HCT116 (cell line): ENCODE measurements around the gene RPTOR. TPM values are rescaled to one million over a fixed set of nuclear protein-coding genes. Genes with fewer than 3 reads are reported as not detected.
A peak's percentile ranks its signal among the peaks of the same experiment; 100 is the strongest.

ENCODE experiments used
- ATAC-seq: fragments of 200-7000 bp; cut with Tn5 transposase; 2 replicates; pipeline ENCODE4 v1.9.1; 2020; ENCODE audit warnings: mild to moderate bottlenecking, moderate library complexity
- BruUV-seq: library from RNA; stranded (reverse); fragments of 400-500 nt; replicated peaks from 2 replicates; lab custom pipeline; 2021; lab: Mats Ljungman, UMichigan
- CTCF ChIA-PET: fragments of 300-600 bp; sonication (Branson Sonifier 250); formaldehyde crosslinking; loops from one replicate; lab custom pipeline; 2021; ENCODE audit warnings: antibody characterized with exemption; lab: Charles Lee
- POLR2A ChIA-PET: fragments of 300-600, 350-600 bp; sonication (Branson Sonifier 250); formaldehyde crosslinking; loops from one replicate; lab custom pipeline; 2021; ENCODE audit warnings: antibody characterized with exemption; lab: Charles Lee
- RAD21 ChIA-PET, 2 experiments: fragments of 300-600 bp; sonication (Branson Sonifier 250); formaldehyde crosslinking; loops; one replicate each; lab custom pipeline; 2023; ENCODE audit warnings: low total read pairs in 2 of 2; ENCODE audit not compliant: uncharacterized antibody in 2 of 2, unreplicated experiment in 2 of 2, low non-redundant PET in 1 of 2; lab: Charles Lee
- DNase-seq: peaks from one replicate; pipeline ENCODE4 v3.0.0-alpha.2; 2010; ENCODE audit warnings: low read depth, low spot score
- H2AFZ ChIP-seq: fragments of 200-600 bp; shearing (Covaris generic), sonication (generic); 2 replicates; pipeline ENCODE4 v1.6.1; 2017; ENCODE audit warnings: low read depth, mixed run types, mixed read lengths, antibody characterized with exemption, low read length; ENCODE audit not compliant: poor library complexity, severe bottlenecking
- H3K27ac ChIP-seq: 2 replicates; pipeline ENCODE4 v1.5.1; 2012; ENCODE audit warnings: low read depth, low read length
- H3K27me3 ChIP-seq: fragments of 200-600 bp; sonication (generic); 2 replicates; pipeline ENCODE4 v1.6.1; 2016; ENCODE audit warnings: mixed run types, low read length, mixed read lengths; ENCODE audit not compliant: insufficient read depth
- H3K36me3 ChIP-seq, 2 experiments: fragments of 200-500 bp in 1 of 2; fragments of 200-600 bp in 1 of 2; sonication (Bioruptor generic) in 1 of 2; sonication (generic) in 1 of 2; 2 replicates each; pipeline versions ENCODE4 v1.5.1 to v1.6.1; 2014 to 2016; ENCODE audit warnings: low read length in 2 of 2, inconsistent platforms in 1 of 2, mixed read lengths in 1 of 2, mixed run types in 1 of 2; ENCODE audit not compliant: insufficient read depth in 2 of 2, control insufficient read depth in 1 of 2
- H3K4me1 ChIP-seq, 2 experiments: fragments of 200-600 bp in 1 of 2; sonication (generic) in 1 of 2; 2 replicates each; pipeline versions ENCODE4 v1.5.1 to v1.6.1; 2012 to 2017; ENCODE audit warnings: low read length in 2 of 2, inconsistent platforms in 1 of 2, mild to moderate bottlenecking in 1 of 2, mixed read lengths in 1 of 2, mixed run types in 1 of 2, moderate library complexity in 1 of 2; ENCODE audit not compliant: insufficient read depth in 2 of 2, control insufficient read depth in 1 of 2
- H3K4me2 ChIP-seq: fragments of 200-600 bp; sonication (generic); 2 replicates; pipeline ENCODE4 v1.6.1; 2017; ENCODE audit warnings: mixed run types, low read length, mixed read lengths
- H3K4me3 ChIP-seq, 2 experiments: fragments of 200-600 bp in 1 of 2; sonication (generic) in 1 of 2; replicated peaks in 1 of 2; 2 replicates each; pipeline ENCODE4 v1.5.1; 2011 to 2016; ENCODE audit warnings: low read length in 2 of 2, control low read depth in 1 of 2, low read depth in 1 of 2, mild to moderate bottlenecking in 1 of 2, mixed read lengths in 1 of 2, mixed run types in 1 of 2
- H3K79me2 ChIP-seq: fragments of 200-600 bp; sonication (generic); 2 replicates; pipeline ENCODE4 v1.6.1; 2017; ENCODE audit warnings: mild to moderate bottlenecking, mixed run types, low read length, moderate library complexity, mixed read lengths; ENCODE audit not compliant: insufficient read depth
- H3K9ac ChIP-seq: fragments of 200-600 bp; sonication (generic); 2 replicates; pipeline ENCODE4 v1.6.1; 2016; ENCODE audit warnings: low read length, mixed read lengths
- H3K9me2 ChIP-seq: fragments of 200-600 bp; sonication (generic), shearing (Covaris generic); 2 replicates; pipeline ENCODE4 v1.6.1; 2017; ENCODE audit warnings: mixed run types, mild to moderate bottlenecking, moderate library complexity; ENCODE audit not compliant: insufficient read depth
- H3K9me3 ChIP-seq, 2 experiments: fragments of 200-500 bp in 1 of 2; fragments of 200-600 bp in 1 of 2; sonication (Bioruptor generic) in 1 of 2; sonication (generic) in 1 of 2; 2 replicates each; pipeline ENCODE4 v1.6.1; 2014 to 2017; ENCODE audit warnings: low read length in 2 of 2, mixed read lengths in 2 of 2, inconsistent platforms in 1 of 2, low read depth in 1 of 2, mild to moderate bottlenecking in 1 of 2, mixed run types in 1 of 2, moderate library complexity in 1 of 2; ENCODE audit not compliant: control insufficient read depth in 1 of 2, insufficient read depth in 1 of 2
- H4K20me1 ChIP-seq: fragments of 200-600 bp; sonication (generic), shearing (Covaris generic); 2 replicates; pipeline ENCODE4 v1.6.1; 2017; ENCODE audit warnings: mixed run types, mild to moderate bottlenecking, moderate library complexity; ENCODE audit not compliant: insufficient read depth
- CBX3 ChIP-seq: IDR thresholded peaks from 2 replicates; pipeline ENCODE4 v1.6.1; 2012; ENCODE audit warnings: low read depth
- CEBPB ChIP-seq: IDR thresholded peaks from 2 replicates; pipeline ENCODE4 v1.6.1; 2012; ENCODE audit warnings: low read depth
- EGR1 ChIP-seq: IDR thresholded peaks from 2 replicates; pipeline ENCODE4 v1.6.1; 2012; ENCODE audit warnings: low read depth
- EZH2 ChIP-seq: fragments of 200-600 bp; sonication (generic); IDR thresholded peaks from 2 replicates; pipeline ENCODE4 v1.6.1; 2017; ENCODE audit warnings: antibody characterized with exemption, mixed run types
- EZH2phosphoT487 ChIP-seq: fragments of 200-600 bp; IDR thresholded peaks from 2 replicates; pipeline ENCODE4 v1.6.1; 2018; ENCODE audit warnings: antibody characterized with exemption, borderline replicate concordance
- FOSL1 ChIP-seq: IDR thresholded peaks from 2 replicates; pipeline ENCODE4 v1.6.1; 2012; ENCODE audit warnings: low read depth
- JUND ChIP-seq: IDR thresholded peaks from 2 replicates; pipeline ENCODE4 v1.6.1; 2012
- RAD21 ChIP-seq: IDR thresholded peaks from 2 replicates; pipeline ENCODE4 v1.6.1; 2012; ENCODE audit warnings: low read depth, mild to moderate bottlenecking
- REST ChIP-seq: IDR thresholded peaks from 2 replicates; pipeline ENCODE4 v1.6.1; 2012; ENCODE audit warnings: low read depth
- SIN3A ChIP-seq: IDR thresholded peaks from 2 replicates; pipeline ENCODE4 v1.6.1; 2012; ENCODE audit warnings: low read depth
- SP1 ChIP-seq: IDR thresholded peaks from 2 replicates; pipeline ENCODE4 v1.6.1; 2012; ENCODE audit warnings: low read depth
- TCF7L2 ChIP-seq: IDR thresholded peaks from 2 replicates; pipeline ENCODE4 v1.7.0; 2011; ENCODE audit warnings: borderline replicate concordance, inconsistent platforms; ENCODE audit not compliant: insufficient read depth, insufficient read length; ENCODE audit errors: extremely low read depth
- YY1 ChIP-seq: IDR thresholded peaks from 2 replicates; pipeline ENCODE4 v1.6.1; 2011; ENCODE audit warnings: low read length, low read depth, moderate library complexity, mild to moderate bottlenecking; ENCODE audit not compliant: insufficient replicate concordance; ENCODE audit errors: extremely low read depth
- ZFX ChIP-seq: fragments of 450-650 bp; IDR thresholded peaks from 2 replicates; pipeline ENCODE4 v1.6.1; 2017
- intact Hi-C: fragments of 100-400 bp; cut with micrococcal nuclease; formaldehyde crosslinking; loops from 2 replicates; pipeline ENCODE4 v1.10.0; 2022
- total RNA-seq: library from RNA; stranded (reverse); gene quantifications from one replicate; pipeline ENCODE4 v1.2.1, GENCODE V29; 2021; ENCODE audit not compliant: unreplicated experiment
- TF ChIP-seq, protein P1 (sequence below), 3 experiments: fragments of 200-600 bp in 1 of 3; sonication (generic) in 1 of 3; IDR thresholded peaks in 2 of 3; conservative IDR thresholded peaks in 1 of 3; 2 replicates each; pipeline ENCODE4 v1.5.1; 2012 to 2017; ENCODE audit warnings: low read depth in 2 of 3, low read length in 2 of 3, antibody characterized with exemption in 1 of 3, borderline replicate concordance in 1 of 3, control low read depth in 1 of 3, mild to moderate bottlenecking in 1 of 3, mixed read lengths in 1 of 3, mixed run types in 1 of 3, moderate library complexity in 1 of 3; ENCODE audit not compliant: insufficient read depth in 1 of 3
- TF ChIP-seq, protein P2 (sequence below): IDR thresholded peaks from 2 replicates; pipeline ENCODE4 v1.6.1; 2012

The RPTOR gene
- total RNA-seq, 1 experiment from 2014 or later: 69.5 TPM

DNA sequence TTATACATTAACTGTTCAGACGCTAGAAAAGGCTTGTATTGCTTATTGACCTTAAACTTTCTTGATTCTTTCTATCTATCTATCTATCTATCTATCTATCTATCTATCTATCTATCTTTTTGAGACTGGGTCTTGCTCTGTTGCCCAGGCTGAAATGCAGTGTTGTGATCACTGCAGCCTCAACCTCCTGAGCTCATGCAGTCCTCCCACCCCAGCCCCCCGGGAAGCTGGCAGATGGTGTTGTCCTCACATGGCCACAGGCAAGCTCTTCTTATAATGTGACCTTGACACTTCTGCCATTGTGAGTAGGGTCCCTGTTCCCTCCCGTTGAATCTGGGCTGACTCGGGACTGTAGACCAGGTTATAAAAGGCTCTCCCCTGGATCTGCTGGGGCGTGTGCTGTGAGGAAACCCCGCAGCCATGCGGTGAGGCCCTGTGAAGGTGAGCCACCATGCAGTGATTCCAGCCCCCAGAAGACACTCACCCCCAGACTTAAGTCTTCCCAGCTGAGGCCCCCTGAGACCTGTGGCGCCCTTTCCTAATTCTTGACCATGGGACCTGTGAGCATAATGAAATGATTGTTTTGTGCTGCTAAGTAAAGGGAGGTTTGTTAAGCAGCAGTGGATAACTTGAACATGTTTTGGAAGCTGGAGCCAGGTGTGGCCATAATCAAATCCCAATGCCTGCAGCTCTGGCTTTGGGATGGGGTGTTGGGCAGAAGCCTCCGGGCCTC lies 54.3 kb downstream of the RPTOR start:
- BruUV-seq: no TSS peak
- RAD21 ChIA-PET: no interaction called here

More for the DNA sequence above, 54.3 kb downstream of the RPTOR start:
- Histone ChIP-seq H3K4me3 (no peak overlapping the region), H3K27ac (no peak overlapping the region), H3K36me3 (no peaks in the 10 kb centered on the region), H2AFZ (no peak overlapping the region), H3K9me3 (no peaks in the 10 kb centered on the region), H3K9ac (no peak overlapping the region), H3K4me2 (peak overlapping the region; percentile 60), H3K9me2 (no peaks in the 10 kb centered on the region), H3K27me3 (no peaks in the 10 kb centered on the region), H3K4me1 (peaks cover 17 to 40% of the 10 kb centered on the region in 2 experiments), H4K20me1 (peaks cover 17% of the 10 kb centered on the region; the same call in 1 of the 2 replicates), H3K79me2 (peaks cover 90% of the 10 kb centered on the region)
- ATAC-seq (no peak), DNase-seq (no peak)
- intact Hi-C loops: no loop called here
- TF ChIP-seq YY1: no peak
- no peak for TF ChIP-seq SIN3A
- TF ChIP-seq, protein P1, sequence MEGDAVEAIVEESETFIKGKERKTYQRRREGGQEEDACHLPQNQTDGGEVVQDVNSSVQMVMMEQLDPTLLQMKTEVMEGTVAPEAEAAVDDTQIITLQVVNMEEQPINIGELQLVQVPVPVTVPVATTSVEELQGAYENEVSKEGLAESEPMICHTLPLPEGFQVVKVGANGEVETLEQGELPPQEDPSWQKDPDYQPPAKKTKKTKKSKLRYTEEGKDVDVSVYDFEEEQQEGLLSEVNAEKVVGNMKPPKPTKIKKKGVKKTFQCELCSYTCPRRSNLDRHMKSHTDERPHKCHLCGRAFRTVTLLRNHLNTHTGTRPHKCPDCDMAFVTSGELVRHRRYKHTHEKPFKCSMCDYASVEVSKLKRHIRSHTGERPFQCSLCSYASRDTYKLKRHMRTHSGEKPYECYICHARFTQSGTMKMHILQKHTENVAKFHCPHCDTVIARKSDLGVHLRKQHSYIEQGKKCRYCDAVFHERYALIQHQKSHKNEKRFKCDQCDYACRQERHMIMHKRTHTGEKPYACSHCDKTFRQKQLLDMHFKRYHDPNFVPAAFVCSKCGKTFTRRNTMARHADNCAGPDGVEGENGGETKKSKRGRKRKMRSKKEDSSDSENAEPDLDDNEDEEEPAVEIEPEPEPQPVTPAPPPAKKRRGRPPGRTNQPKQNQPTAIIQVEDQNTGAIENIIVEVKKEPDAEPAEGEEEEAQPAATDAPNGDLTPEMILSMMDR (IDR thresholded peaks at IDR 0.05 in 2 of 3, conservative IDR thresholded peaks at IDR 0.05 in 1 of 3; ENCODE audit: borderline replicate concordance in 1 of 3, insufficient read depth in 1 of 3, low read depth in 2 of 3, low read length in 2 of 3): no peak
- TF ChIP-seq EGR1: no peak
- no peak for TF ChIP-seq EZH2
- TF ChIP-seq CBX3: no peak
- no peak for TF ChIP-seq FOSL1
- TF ChIP-seq ZFX: no peak
- TF ChIP-seq JUND: no peak
- TF ChIP-seq, protein P2, sequence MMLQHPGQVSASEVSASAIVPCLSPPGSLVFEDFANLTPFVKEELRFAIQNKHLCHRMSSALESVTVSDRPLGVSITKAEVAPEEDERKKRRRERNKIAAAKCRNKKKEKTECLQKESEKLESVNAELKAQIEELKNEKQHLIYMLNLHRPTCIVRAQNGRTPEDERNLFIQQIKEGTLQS: no peak
- TF ChIP-seq CEBPB: no peak
- TF ChIP-seq EZH2phosphoT487: no peak
- TF ChIP-seq SP1: no peak
- TF ChIP-seq REST: no peak
- TF ChIP-seq RAD21: no peak
- no peak for TF ChIP-seq TCF7L2
- ChIA-PET CTCF (no interaction called here), POLR2A (interaction anchor here (1.0 kb wide), 1 partner anchor 35 kb away, joined by 3 read pairs; no protein-coding TSS in a partner anchor)
